Astrocyte of the spinal cord (primary cell): ENCODE measurements around the gene GCNT2.

ENCODE experiments used
- DNase-seq: peaks from one replicate; pipeline ENCODE4 v3.0.0; 2011; ENCODE audit warnings: low read depth, low spot score
- H3K4me3 ChIP-seq: 2 replicates; pipeline ENCODE4 v1.5.1; 2011; ENCODE audit warnings: low read depth, mild to moderate bottlenecking, low read length, moderate library complexity
- in situ Hi-C: cut with HindIII; loops from 2 replicates; pipeline ENCODE4 v1.10.0; 2017; ENCODE audit warnings: low sequenced_read_pairs
- TF ChIP-seq, protein P1 (sequence below): IDR thresholded peaks from 2 replicates; pipeline ENCODE4 v1.5.1; 2012; ENCODE audit warnings: low read depth, mild to moderate bottlenecking, low read length, inconsistent platforms

Gene GCNT2

DNA sequence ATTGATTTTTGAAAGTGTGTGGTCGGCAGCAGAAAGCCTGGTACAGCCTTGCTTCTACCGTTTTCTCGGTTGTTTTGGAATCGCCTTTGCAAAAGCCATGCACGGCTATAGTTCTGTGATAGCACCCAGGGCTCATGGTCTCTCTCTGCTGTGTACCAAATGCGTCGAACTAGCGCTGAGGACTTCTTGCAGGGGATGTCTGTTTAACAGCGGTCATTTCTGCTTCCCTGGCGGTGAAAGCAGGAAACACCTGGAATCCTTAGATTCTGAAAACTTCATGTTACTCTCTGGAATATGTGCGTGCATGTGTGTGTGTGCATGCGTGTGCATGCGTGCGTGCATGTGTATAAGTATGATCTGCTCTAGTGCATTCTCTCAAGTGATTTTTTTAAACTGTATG is 26.1 kb upstream of the GCNT2 start:
- TF ChIP-seq, protein P1, sequence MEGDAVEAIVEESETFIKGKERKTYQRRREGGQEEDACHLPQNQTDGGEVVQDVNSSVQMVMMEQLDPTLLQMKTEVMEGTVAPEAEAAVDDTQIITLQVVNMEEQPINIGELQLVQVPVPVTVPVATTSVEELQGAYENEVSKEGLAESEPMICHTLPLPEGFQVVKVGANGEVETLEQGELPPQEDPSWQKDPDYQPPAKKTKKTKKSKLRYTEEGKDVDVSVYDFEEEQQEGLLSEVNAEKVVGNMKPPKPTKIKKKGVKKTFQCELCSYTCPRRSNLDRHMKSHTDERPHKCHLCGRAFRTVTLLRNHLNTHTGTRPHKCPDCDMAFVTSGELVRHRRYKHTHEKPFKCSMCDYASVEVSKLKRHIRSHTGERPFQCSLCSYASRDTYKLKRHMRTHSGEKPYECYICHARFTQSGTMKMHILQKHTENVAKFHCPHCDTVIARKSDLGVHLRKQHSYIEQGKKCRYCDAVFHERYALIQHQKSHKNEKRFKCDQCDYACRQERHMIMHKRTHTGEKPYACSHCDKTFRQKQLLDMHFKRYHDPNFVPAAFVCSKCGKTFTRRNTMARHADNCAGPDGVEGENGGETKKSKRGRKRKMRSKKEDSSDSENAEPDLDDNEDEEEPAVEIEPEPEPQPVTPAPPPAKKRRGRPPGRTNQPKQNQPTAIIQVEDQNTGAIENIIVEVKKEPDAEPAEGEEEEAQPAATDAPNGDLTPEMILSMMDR = no peak
- in situ Hi-C loops = no loop called here
- H3K4me3 ChIP-seq = no peak overlapping the region
- no peak for DNase-seq

GRCh38 chr6:10505529-10505928 is 15.6 kb upstream of the GCNT2 start:
- in situ Hi-C loops = no loop called here
- no peak for DNase-seq
- TF ChIP-seq, protein P1 = no peak
- H3K4me3 ChIP-seq = no peak overlapping the region

- no peak for DNase-seq
- no peak overlapping the region for H3K4me3 ChIP-seq
- TF ChIP-seq, protein P1 = no peak
- in situ Hi-C loops = no loop called here
These were observed 13.9 kb upstream of the GCNT2 start for GRCh38 chr6:10507298-10507697.

GRCh38 chr6:10507715-10508114 is 13.4 kb upstream of the GCNT2 start:
- in situ Hi-C loops = no loop called here
- H3K4me3 ChIP-seq = no peak overlapping the region
- TF ChIP-seq, protein P1 = no peak
- no peak for DNase-seq

- TF ChIP-seq, protein P1 = peak; percentile 74
- no peak overlapping the region for H3K4me3 ChIP-seq
- in situ Hi-C loops = no loop called here
- DNase-seq = peak; percentile 51
These were observed 10.4 kb upstream of the GCNT2 start for GRCh38 chr6:10510592-10511367.

- in situ Hi-C loops = no loop called here
- H3K4me3 ChIP-seq = no peak overlapping the region
- TF ChIP-seq, protein P1 = no peak
- DNase-seq = no peak
These were observed 9.7 kb upstream of the GCNT2 start for GRCh38 chr6:10511477-10511876.
